EH (cell line): ENCODE results near the gene BAG1.

Experiments used
- DNase-seq: peaks from one replicate; pipeline ENCODE4 v3.0.0-alpha.2; 2015; ENCODE audit warnings: low read depth

The BAG1 gene

DNA sequence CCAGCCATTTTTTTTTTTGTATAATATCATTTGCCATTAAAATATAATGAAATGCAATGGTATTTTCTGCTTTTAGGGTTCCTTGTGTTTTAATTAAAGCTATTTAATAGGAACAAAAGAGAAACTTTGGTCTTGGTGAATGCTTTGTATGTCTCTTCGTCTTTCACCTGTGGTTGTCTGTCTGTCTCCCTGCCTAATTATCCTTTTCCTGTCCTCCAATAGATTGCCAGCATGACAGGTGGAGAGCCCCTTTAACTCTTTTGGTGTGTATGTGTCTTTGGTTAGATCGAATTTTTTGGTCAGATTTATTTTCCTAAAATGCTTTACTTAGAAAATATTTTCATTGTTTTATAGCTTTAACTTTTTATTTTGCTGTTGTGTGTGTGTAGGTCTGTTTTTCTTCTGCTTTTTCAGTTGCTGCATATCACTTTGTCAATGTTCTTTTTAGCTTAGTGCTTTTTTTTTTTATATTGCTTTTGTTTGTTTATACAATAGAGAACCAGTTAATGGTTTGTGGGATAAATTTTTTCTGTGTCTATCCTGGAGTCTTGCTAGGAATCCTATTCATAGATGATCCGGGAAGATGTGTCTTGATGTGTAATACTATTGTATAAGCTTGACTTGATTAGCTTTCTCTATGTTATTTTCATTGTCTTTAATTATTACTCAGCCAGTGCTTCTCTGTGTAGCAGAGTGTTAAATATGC is 8.9 kb upstream of the BAG1 start:
- peak; percentile 46 for DNase-seq

DNA sequence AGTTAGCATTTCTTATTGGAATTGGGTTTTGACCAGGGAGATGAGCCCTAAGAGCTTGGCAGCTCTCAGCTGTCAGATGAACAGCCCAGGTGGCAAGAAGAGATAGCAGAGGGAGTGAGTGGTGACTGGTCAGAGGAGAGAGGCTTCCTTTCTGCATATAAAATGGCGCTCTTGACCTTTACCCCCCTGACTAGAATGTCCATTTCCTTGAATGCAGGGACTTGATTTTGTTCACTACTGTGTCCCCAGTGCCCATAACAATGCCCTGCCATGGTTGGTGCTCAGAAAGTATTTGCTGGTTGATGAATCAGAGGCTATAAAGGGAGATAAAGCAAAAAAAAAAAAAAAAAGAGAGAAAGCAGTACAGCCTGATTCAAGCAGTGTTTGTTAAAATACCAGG is 7.6 kb upstream of the BAG1 start:
- peak; percentile 59 for DNase-seq

DNA sequence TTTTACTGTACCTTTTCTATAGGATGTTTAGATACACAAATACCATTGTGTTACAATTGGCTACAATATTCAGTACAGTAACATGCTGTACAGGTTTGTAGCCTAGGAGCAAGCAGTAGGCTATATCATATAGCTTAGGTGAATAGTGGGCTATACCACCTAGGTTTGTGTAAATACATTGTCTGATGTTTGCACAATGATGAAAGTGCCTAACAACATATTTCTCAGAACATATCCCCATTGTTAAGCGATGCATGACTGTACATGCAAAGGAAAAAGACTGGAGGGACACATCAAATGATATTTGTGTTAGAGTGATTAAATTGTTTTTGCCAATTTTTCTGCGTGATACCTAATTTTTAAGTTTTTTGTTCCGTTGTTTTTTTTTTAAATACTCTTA is 5.6 kb upstream of the BAG1 start:
- no peak for DNase-seq

DNA sequence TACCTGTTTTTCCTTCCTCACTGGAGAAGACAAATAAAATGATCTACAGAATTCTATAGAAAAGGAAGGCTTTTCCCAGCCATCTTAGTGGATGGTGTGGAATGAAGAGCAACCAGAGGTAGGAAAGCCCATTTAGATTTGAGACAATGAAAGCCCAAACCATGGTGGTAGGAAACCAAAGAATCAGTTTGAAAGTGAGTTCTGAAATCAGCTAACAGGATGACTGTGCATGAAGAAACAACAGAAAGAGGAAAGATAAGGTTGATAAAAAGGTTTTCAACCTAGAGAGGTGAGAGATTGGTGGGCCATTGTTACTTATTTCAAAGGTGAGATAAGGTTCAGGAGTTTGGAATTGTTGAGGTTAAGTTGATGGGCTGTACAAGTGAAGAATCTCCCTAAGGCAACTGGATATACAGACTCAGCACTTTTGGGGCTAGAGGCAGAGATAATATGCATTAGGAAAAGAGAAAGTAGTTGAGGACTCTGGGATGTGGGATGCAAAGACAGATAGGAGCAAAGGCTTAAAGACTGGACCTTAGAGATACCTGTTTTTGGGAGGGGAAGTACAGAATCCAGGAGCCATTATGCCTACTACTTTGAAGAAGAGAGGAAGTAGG is 2.8 kb upstream of the BAG1 start:
- no peak for DNase-seq

DNA sequence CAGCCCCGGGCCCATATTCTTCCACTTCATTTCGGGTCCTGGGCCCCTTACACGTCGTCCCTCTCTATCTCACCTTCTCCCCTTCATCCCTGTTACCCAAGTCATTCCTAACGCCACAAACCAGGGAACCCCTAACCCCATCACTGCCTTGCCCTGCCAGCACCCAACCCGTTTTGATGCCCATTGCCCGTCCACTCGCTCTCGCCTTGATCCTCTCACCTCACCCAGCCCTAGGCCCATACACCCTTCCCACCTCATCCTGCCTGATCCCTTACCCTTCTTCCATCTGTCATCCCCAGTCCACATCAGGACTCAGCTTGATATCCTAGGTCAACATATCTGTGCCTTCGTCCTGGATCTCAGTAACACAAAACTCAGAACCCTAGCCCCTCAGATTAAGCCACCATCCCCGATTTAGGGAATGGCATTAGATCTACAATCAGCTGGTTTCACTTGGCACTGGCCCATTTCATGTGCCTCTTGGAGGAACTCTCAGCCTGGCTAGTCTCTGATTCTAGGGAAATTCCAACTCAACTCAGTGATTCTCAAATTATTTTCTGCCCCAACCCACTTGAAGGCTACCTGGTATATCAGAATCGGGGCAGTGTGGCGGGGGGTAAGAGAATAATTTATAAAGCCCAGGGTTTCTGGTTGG is 830 bp upstream of the BAG1 start:
- DNase-seq, result peak; percentile 11

DNA sequence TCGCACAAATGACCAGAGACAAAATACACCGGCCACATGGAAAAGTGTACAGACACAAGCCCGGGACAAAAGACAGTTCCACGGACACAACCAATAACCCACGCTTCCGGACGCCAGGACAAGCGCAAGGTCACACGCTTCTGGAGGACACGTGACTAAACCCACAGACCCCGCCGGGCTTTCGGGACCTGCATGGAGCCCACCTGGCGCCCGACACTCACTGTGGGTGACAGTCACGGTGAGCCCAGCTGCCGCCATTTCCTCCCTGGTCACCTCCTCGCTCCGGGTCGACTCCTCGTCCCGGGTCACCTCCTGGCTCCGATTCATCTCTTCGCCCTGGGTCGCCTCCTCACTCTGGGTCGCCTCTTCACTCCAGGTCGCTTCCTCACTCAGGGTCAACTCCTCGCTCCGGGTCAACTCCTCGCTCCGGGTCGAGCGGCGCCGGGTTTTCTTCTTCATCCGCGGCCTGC is 470 bp downstream of the BAG1 start:
- peak; percentile 27 for DNase-seq

DNA sequence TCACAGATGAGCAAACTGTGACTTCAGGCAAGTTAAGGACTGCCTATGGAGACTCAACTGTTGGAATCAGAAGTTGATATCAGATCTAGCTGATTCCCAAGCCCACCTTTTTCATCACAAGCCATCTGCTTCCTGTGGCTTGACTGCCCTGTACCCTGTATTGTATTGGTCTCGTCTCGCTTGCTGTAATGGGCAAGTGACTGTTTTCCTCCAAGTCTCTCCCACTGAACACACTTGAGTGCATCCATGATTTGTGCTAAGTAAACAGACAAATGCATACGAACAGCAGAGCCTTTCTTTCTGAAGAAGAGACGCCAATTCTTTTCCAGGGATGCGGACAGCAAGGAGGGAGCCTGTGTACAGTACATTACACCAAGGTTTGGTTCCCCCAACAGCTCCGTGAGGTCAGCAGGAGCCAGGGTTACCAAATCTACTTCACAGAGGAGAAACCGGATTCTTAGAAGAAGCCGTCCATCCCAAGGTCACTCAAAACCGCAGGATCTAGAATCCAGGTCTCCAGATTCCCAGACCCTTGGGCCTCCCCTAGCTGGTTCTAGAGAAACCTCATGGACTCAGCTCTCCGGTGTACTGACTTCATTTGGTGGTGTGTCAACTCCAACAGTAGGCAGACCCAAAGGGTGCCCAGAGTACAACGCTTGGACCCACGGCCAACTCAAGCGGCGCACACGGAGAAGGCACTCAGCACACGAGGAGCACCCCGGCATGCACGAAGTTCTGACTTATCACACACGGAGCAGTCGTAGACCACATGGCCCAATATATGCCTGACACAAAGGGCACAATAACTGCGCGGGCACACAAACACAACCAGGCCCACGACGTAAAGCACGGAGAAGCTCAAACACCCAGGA is 1.1 kb downstream of the BAG1 start:
- peak; percentile 39 for DNase-seq

DNA sequence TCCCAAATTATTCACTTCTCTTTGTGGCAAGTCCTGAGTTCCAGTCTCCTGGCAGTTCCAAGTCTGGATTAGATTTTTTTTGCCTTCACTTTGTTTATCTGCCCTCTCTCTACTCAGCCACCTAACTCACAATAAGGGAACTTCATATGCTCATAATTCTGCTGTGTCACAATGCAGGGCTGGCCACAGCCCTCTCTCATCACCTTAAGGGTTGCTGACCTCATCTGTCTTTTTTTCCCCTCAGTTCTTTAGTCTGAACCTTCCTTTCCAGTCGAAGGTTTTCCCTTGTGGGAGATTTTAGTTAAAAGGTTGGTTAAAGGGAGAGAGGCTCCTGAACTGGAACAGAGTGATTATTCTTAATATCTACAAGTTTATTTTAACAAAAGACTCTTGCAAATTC is 4.1 kb downstream of the BAG1 start:
- DNase-seq, result no peak

DNA sequence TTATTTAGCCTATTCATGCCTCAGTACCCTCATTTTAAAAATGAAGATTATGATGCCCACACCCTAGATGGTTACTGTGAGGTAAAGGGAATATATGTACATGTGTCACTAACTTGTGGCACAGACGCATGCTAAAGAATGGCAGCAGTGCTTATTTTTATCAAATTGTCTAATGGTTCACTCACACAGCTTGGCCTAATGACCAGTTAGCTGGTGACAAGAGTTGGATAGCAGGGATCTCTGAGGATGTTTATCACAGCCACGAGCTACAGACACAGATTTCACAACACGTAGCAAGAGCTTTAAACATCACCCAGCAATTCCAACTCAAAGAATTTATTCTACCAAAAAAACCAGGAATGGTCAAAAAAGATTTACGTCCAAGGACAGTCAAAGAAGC is 7.2 kb downstream of the BAG1 start:
- no peak for DNase-seq

DNA sequence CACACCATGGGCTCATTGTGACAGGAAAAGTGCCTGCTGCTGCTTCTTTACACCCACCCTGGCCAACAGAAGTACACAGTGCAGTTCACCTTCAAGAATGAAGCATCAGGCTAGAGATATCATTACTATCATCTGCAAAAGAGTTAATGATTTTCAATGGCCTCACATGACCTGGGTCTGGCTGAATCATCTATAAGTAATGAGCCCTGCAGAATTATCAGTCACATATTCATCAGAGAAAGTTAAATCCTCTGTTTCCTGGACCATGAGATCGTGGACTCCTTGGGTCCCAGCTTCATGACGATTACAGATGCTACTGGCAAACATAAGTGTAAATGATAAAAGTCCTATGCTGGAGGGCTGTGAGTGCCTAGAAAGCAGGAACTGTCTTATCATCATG is 8.3 kb downstream of the BAG1 start:
- no peak for DNase-seq

DNA sequence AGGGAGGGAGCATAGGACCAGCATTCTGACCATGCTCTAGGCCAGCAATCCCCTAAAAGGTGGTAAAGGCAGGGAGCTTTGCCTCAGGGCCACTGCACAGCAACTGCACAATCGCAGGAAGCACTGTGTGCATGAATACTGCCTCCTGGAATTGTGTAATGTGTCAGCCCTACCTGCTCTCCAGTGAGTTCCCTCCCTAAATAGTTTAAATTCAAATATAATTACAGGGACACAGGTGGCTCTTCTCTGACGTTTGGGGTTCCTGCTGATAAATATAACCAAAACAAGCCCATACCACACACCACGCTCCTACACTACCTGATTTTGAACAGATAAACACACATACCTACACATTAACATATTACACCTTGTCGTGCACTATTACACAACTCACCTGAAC is 9.0 kb downstream of the BAG1 start:
- no peak for DNase-seq

DNA sequence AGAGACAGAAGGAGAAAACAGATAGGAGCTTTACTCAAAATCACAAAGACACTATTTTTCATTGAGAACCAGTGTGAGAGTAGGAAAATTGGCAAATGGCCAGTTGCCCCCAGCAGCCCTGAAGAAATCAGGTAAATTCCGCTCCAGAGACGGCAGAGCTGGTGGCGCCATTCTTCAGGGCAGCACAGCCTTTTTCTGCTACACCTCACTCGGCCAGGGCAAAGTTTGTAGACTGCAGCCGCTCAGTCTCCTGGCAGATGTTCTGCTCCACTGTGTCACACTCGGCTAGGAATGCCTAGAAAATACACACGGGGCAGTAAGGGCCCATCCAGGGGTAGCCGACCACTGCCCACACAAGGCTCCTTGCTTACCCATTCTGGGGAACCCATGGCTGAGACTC is 9.5 kb downstream of the BAG1 start:
- DNase-seq, result no peak

DNA sequence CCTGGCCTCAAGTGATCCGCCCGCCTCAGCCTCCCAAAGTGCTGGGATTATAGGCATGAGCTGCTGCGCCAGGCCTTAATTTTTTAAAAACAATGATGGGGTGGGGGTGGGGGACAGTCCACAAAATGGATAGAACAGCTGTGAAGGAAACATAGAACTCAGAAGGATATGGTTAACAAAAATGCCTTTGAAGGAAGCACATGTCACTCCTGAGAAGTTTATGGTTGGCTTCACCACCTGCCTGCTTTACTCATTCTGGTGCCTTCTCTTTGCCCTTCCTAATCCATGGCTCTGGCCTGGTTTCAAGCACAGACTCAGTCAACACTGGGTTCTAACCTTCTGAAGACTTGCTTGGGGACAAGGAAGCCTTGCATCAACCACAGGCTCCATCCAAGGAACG is 10.3 kb downstream of the BAG1 start:
- no peak for DNase-seq

DNA sequence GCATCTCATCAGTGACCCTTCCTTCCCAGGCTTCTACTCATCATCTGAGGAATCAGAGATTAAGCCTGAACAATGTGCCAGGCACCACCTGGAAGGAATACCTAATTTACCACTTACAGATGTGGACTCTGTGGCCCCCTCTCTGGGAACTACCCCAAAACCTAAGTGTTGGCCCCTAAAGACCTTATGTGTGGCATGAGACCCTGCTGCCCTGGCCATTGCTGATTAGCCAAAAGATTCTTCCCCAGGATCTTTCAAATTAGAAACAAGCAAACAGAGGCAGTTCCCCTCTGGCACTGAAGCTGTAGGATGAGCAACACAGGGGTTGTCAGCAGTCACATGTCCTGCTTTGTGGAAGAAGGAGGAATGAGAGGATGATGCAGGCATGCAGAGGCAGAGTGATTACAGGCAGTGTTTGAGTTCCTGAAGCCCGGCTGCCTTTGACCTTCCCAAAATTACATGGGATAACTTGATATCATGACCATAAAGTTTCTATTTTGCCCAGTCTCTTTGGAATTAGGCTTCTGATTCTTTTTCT is 14.0 kb downstream of the BAG1 start:
- DNase-seq, result peak; percentile 76

DNA sequence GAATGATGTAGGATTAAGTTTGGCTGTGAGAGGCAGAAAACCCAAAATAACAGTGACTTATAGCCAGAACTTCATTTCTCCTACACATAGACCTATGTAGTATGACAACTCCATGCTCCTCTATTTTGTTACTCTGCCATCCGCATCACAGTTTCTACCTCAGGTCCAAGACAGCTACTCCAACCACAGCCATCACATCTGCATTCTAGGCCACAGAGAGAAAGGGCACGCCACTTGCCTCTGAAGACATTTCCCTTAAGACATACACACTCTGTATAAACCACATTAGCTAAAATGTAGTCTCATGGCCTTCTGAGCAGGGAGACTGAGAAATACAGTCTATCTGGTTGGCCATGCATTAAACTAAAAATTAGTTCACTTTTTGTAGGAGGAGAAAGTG is 14.5 kb downstream of the BAG1 start:
- no peak for DNase-seq

DNA sequence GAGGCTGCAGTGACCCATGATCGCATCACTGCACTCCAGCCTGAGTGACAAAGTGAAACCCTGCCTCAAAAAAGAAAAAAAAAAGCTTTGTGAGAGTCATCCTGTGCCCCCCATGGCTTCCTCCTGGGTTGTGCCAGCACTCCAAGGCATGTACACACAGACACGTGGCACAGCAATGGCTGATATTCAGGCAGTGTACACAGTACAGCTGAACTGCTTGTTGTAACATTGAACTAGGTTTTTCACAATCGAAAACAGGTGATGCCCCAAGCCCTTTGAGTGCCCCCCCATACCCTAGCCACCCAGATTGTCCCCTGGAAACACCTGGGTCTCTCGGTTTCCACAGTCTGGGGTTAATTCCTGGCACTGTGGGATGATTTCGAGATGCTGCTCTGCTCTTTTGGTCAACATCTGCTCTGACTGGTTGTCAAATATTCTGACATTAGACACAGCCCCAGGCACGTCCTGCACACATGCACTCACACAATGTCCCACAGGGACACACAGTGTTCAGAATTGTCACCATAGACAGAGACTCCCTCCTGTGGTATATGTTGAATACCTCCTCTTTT is 15.3 kb downstream of the BAG1 start:
- no peak for DNase-seq

DNA sequence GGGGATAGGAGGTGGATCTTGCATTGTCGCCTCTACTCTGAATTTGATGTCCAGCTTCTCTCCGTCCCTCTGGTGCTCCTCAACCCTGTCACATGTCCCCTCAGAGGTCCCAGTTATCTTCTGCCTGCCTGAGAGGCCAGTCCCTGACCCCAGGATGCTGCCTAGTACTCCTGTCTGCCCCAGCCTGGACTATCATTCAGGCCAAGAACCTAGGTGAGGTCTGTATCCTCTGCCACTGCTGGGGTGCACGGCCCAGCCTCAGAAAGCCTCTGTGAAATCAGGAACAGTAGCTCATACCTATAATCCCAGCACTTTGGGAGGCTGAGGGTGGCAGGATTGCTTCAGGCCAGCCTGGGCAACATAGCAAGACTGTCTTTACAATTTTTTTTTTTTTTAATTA is 15.9 kb downstream of the BAG1 start:
- no peak for DNase-seq

DNA sequence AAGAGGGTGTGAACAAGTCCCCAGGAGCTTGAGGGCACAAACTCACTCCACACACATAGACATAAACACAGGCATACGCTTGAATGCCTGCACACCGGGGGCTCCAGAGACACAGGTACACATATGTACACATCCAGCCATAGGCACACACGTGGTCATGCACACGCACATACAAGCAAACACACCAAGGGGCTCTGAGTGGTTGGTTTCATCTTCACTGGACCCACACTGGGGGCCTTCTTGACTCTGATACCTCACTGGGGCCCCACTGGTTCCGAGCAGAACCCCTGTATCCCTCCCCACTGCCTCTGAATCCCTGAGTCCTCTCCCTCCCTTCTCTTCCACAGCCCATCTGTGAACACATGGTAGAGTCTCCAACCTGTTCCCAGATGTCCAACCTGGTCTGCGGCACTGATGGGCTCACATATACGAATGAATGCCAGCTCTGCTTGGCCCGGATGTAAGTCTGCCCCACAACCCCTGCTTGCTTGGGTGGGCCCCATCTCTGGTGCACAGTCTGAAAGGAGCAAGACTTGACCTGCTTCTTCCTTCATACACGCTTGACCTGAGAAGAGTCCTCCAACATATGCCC is 18.1 kb downstream of the BAG1 start:
- no peak for DNase-seq

DNA sequence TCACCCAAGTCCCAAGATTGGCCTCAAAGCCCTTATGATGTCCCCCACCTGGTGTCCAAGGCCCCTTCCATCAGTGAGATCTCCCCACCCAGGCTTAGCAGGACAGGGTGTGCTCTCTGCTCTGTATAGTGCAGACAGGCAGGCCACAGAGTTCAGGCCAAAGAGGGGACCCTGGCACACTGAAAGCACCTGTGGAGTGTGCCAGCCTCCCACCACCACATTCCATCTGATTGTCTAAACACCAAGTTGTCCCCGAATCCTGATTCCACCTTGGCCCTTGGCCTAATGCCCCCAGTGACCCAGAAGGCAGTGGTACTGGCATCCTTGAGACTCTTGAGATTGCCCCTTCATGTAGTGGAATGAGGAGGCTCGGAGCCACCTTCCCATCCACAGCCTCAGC is 19.2 kb downstream of the BAG1 start:
- no peak for DNase-seq

DNA sequence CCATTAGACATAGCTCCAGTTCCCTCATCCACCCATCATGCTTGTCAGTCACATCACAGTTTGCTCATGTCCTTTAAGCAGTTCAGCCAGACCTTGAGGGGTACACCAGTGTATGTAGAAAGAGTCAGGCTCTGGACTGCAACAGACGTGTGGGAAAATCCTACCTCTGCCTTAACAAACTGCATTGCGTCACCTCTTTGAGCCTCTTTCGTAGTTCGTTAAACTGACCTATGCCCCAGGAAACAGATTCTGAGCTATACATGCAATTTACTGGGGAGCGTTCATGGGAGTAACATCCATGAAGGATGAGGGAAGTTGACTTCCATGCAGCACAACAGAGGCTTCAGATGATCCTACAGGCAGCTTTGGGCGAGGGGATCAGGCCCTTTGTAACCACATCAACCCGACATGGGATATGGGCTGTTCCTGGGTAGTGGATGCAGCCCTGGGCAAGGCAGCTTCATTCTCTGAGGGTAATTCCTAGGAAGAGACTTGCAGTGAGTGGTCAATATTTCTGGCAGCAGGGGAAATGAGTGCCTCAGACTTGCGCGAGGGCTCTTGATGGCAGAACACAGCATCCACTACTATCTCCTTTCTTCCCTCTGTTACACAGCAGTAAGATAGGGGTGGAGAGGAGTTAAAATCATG is 20.2 kb downstream of the BAG1 start:
- DNase-seq, result no peak

DNA sequence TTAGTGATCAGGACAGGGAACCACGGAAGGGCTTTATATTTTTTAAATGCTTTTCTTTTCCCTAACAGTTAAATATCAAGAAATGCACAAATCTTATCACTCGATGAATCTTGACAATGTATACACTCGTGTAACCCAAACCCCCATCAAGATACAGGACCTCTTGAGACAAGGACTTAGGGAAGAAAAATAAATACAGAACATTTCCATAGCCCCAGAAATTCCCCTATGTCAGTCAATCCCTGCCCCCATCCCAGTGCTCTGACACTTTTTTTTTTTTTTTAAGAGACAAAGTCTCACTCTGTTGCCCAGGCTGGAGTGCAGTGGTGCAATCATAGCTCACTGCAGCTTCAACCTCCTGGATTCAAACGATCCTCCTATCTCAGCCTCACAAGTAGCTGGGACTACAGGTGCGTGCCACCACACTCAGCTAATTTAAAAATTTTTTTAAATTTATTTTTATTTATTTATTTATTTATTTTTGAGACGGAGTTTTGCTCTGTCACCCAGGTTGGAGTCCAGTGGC is 21.8 kb downstream of the BAG1 start:
- no peak for DNase-seq
